Measurements from ENCODE around the gene OR7G3. TPM values are rescaled to one million over a fixed set of nuclear protein-coding genes. Genes with fewer than 3 reads are reported as not detected.

Gene OR7G3
- total and polyA plus RNA-seq, 4 donors: not detected

- TF ChIP-seq MAX (IDR thresholded peaks at IDR 0.05) (no peak), HNF4G (IDR thresholded peaks at IDR 0.05) (no peak)
- 85% methylated on average over 6 of the region's 6 CpGs for WGBS
- H3K27ac ChIP-seq (ENCODE audit: low read depth in 1 of 2, low read length in 2 of 2): no peak overlapping the region
These were observed 44.7 kb upstream of the OR7G3 start for GRCh38 chr19:9171393-9171991.

DNA sequence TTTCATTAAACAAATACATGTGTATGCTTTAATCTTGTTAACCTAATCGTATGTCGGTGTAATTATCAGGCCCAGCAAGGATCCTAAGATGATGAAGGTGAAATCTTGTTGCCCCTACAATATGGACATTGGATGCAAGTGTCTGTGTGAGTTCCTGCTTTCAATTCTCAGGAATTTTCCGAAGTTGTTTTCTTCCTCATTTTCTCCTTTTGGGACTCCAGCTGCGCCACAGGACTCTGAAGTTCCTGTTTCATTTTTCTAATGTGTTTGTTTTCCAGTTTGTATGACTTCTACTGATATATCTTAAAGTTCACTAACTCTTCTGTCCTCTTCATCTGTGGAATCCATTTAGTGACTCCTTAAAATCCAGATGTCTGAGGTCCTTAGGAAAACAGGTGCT, 40.1 kb upstream of the OR7G3 start:
- Histone ChIP-seq H3K27ac (ENCODE audit: low read depth in 1 of 2, low read length in 2 of 2) (no peak overlapping the region), H3K27me3 (ENCODE audit: control insufficient read depth in 4 of 4, insufficient read depth in 4 of 4, low read length in 3 of 4) (no peaks in the 10 kb centered on the region), H3K9ac (ENCODE audit: low read depth in 1 of 2, low read length in 2 of 2) (no peak overlapping the region), H3K9me3 (ENCODE audit: control insufficient read depth in 4 of 4, low read length in 3 of 4) (peaks cover 1 to 5% (median 4%) of the 10 kb centered on the region in 4 donors), H3K4me3 (ENCODE audit: low read depth in 1 of 3, low read length in 3 of 3) (no peak overlapping the region), H3K36me3 (ENCODE audit: control insufficient read depth in 4 of 4, insufficient read depth in 3 of 4, low read depth in 1 of 4, low read length in 3 of 4) (peaks cover 2 to 27% (median 21%) of the 10 kb centered on the region in 4 donors), H3K4me1 (ENCODE audit: control insufficient read depth in 4 of 4, insufficient read depth in 4 of 4, low read length in 3 of 4) (no peaks in the 10 kb centered on the region)
- DNase-seq (ENCODE audit: low spot score): no peak
- TF ChIP-seq SP1 (IDR thresholded peaks at IDR 0.05) (no peak), HNF4G (IDR thresholded peaks at IDR 0.05) (no peak), NR2F2 (IDR thresholded peaks at IDR 0.05) (no peak), RXRA (IDR thresholded peaks at IDR 0.05) (no peak), CTCF (IDR thresholded peaks at IDR 0.05; ENCODE audit: low read depth, low read length, missing input control) (no peak), FOXA1 (IDR thresholded peaks at IDR 0.05) (no peak), MAX (IDR thresholded peaks at IDR 0.05) (no peak), JUND (IDR thresholded peaks at IDR 0.05) (no peak), RAD21 (IDR thresholded peaks at IDR 0.05) (no peak), HNF4A (conservative IDR thresholded peaks at IDR 0.05) (no peak), ATF3 (IDR thresholded peaks at IDR 0.05) (no peak), YY1 (IDR thresholded peaks at IDR 0.05) (no peak), TAF1 (conservative IDR thresholded peaks at IDR 0.05) (no peak), FOXA2 (IDR thresholded peaks at IDR 0.05) (no peak), ZBTB33 (IDR thresholded peaks at IDR 0.05) (no peak), EGR1 (IDR thresholded peaks at IDR 0.05; ENCODE audit: low read depth in 2 of 2) (no peak), GABPA (IDR thresholded peaks at IDR 0.05 in 1 of 2, conservative IDR thresholded peaks at IDR 0.05 in 1 of 2) (no peak)
- TF ChIP-seq, protein P1, sequence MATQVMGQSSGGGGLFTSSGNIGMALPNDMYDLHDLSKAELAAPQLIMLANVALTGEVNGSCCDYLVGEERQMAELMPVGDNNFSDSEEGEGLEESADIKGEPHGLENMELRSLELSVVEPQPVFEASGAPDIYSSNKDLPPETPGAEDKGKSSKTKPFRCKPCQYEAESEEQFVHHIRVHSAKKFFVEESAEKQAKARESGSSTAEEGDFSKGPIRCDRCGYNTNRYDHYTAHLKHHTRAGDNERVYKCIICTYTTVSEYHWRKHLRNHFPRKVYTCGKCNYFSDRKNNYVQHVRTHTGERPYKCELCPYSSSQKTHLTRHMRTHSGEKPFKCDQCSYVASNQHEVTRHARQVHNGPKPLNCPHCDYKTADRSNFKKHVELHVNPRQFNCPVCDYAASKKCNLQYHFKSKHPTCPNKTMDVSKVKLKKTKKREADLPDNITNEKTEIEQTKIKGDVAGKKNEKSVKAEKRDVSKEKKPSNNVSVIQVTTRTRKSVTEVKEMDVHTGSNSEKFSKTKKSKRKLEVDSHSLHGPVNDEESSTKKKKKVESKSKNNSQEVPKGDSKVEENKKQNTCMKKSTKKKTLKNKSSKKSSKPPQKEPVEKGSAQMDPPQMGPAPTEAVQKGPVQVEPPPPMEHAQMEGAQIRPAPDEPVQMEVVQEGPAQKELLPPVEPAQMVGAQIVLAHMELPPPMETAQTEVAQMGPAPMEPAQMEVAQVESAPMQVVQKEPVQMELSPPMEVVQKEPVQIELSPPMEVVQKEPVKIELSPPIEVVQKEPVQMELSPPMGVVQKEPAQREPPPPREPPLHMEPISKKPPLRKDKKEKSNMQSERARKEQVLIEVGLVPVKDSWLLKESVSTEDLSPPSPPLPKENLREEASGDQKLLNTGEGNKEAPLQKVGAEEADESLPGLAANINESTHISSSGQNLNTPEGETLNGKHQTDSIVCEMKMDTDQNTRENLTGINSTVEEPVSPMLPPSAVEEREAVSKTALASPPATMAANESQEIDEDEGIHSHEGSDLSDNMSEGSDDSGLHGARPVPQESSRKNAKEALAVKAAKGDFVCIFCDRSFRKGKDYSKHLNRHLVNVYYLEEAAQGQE (IDR thresholded peaks at IDR 0.05): no peak
- 95% methylated on average over 4 of the region's 4 CpGs for WGBS

More at GRCh38 chr19:9171393-9171991, 44.7 kb upstream of the OR7G3 start:
- no peaks in the 10 kb centered on the region for H3K9me3 ChIP-seq (ENCODE audit: control insufficient read depth in 4 of 4, low read length in 3 of 4)
- H3K4me1 ChIP-seq (ENCODE audit: control insufficient read depth in 4 of 4, insufficient read depth in 4 of 4, low read length in 3 of 4): no peaks in the 10 kb centered on the region
- no peak overlapping the region for H3K9ac ChIP-seq (ENCODE audit: low read depth in 1 of 2, low read length in 2 of 2)
- no peaks in the 10 kb centered on the region for H3K27me3 ChIP-seq (ENCODE audit: control insufficient read depth in 4 of 4, insufficient read depth in 4 of 4, low read length in 3 of 4)
- no peak for DNase-seq (ENCODE audit: low spot score)
- H3K4me3 ChIP-seq (ENCODE audit: low read depth in 1 of 3, low read length in 3 of 3): no peak overlapping the region
- H3K36me3 ChIP-seq (ENCODE audit: control insufficient read depth in 4 of 4, insufficient read depth in 3 of 4, low read depth in 1 of 4, low read length in 3 of 4): peaks cover 0 to 2% (median 0%) of the 10 kb centered on the region in 4 donors

Data from liver (tissue), 9 donors.